H1 (cell line): Measurements from ENCODE around the gene OST4. TPM values are rescaled to one million over a fixed set of nuclear protein-coding genes. Genes with fewer than 3 reads are reported as not detected.

Experiments
- CTCF ChIA-PET: fragments of 300-600 bp; sonication (Branson Sonifier 250); formaldehyde crosslinking; loops from one replicate; lab custom pipeline; 2021; ENCODE audit not compliant: partially characterized antibody; lab: Charles Lee
- POLR2A ChIA-PET: fragments of 300-600 bp; sonication (Branson Sonifier 250); formaldehyde crosslinking; loops from one replicate; lab custom pipeline; 2021; ENCODE audit warnings: inconsistent platforms; ENCODE audit not compliant: partially characterized antibody; lab: Charles Lee
- DNase-seq, 2 experiments: peaks; one replicate each; pipeline versions ENCODE4 v3.0.0 to v3.0.0-alpha.2; 2010 to 2022; ENCODE audit warnings: low spot score in 2 of 2, low read depth in 1 of 2, mixed read lengths in 1 of 2
- FAIRE-seq: peaks from 2 replicates; lab custom pipeline; 2011; peaks lifted over from hg19 to GRCh38; lab: Jason Lieb, UNC
- H2AFZ ChIP-seq: 2 replicates; pipeline ENCODE4 v1.8.1; 2012; ENCODE audit warnings: low read length, inconsistent platforms
- H2AK5ac ChIP-seq: 2 replicates; pipeline ENCODE4 v1.6.1; 2013; ENCODE audit warnings: low read depth, low read length
- H2BK120ac ChIP-seq: replicated peaks from 2 replicates; pipeline ENCODE3; 2013; ENCODE audit warnings: low read depth, low read length, inconsistent platforms
- H2BK12ac ChIP-seq: 2 replicates; pipeline ENCODE4 v1.6.1; 2013; ENCODE audit warnings: low read depth, low read length
- H2BK15ac ChIP-seq: 2 replicates; pipeline ENCODE4 v1.6.1; 2013; ENCODE audit warnings: low read length
- H2BK20ac ChIP-seq: 2 replicates; pipeline ENCODE4 v1.6.1; 2013; ENCODE audit warnings: low read length
- H2BK5ac ChIP-seq: 2 replicates; pipeline ENCODE4 v1.6.1; 2013; ENCODE audit warnings: low read depth, low read length
- H3K14ac ChIP-seq: 2 replicates; pipeline ENCODE4 v1.6.1; 2013; ENCODE audit warnings: inconsistent platforms; ENCODE audit not compliant: insufficient read length
- H3K18ac ChIP-seq: 2 replicates; pipeline ENCODE4 v1.6.1; 2013; ENCODE audit warnings: low read length; ENCODE audit errors: extremely low read depth
- H3K23ac ChIP-seq: 2 replicates; pipeline ENCODE4 v1.6.1; 2013; ENCODE audit warnings: inconsistent platforms; ENCODE audit not compliant: insufficient read length
- H3K23me2 ChIP-seq: 2 replicates; pipeline ENCODE4 v1.6.1; 2013; ENCODE audit warnings: low read depth, low read length
- H3K27ac ChIP-seq: 2 replicates; pipeline ENCODE4 v1.6.1; 2011; ENCODE audit warnings: low read depth, low read length, inconsistent platforms
- H3K27me3 ChIP-seq, 4 experiments: replicated peaks in 1 of 4; 1 replicate in 1 of 4; 2 replicates in 3 of 4; pipeline versions ENCODE4 v1.6.1 to v1.8.1; 2011 to 2013; ENCODE audit warnings: low read length in 3 of 4, mild to moderate bottlenecking in 3 of 4, inconsistent platforms in 2 of 4, mixed read lengths in 2 of 4, moderate library complexity in 1 of 4; ENCODE audit not compliant: control insufficient read depth in 3 of 4, insufficient read depth in 3 of 4; ENCODE audit errors: extremely low read depth in 1 of 4
- H3K36me3 ChIP-seq, 4 experiments: 2 replicates each; pipeline versions ENCODE4 v1.6.1 to v1.8.1; 2011 to 2013; ENCODE audit warnings: mild to moderate bottlenecking in 4 of 4, low read length in 3 of 4, moderate library complexity in 2 of 4, control low read depth in 1 of 4, inconsistent platforms in 1 of 4; ENCODE audit not compliant: insufficient read depth in 4 of 4, control insufficient read depth in 2 of 4
- H3K4ac ChIP-seq: replicated peaks from 2 replicates; pipeline ENCODE3; 2013; ENCODE audit warnings: low read length, low read depth, mixed read lengths, inconsistent platforms; ENCODE audit not compliant: insufficient read length
- H3K4me1 ChIP-seq, 4 experiments: replicated peaks in 1 of 4; 1 replicate in 1 of 4; 2 replicates in 3 of 4; pipeline versions ENCODE4 v1.6.1 to v1.8.1; 2011 to 2013; ENCODE audit warnings: low read length in 3 of 4, inconsistent platforms in 2 of 4, mixed read lengths in 1 of 4; ENCODE audit not compliant: insufficient read depth in 4 of 4, control insufficient read depth in 3 of 4
- H3K4me2 ChIP-seq, 2 experiments: 2 replicates each; pipeline versions ENCODE4 v1.6.1 to v1.8.1; 2011 to 2013; ENCODE audit warnings: low read depth in 2 of 2, low read length in 2 of 2, control low read depth in 1 of 2, inconsistent platforms in 1 of 2, mild to moderate bottlenecking in 1 of 2; ENCODE audit not compliant: insufficient read depth in 1 of 2
- H3K4me3 ChIP-seq, 4 experiments: fragments of 200-600, 300-600 bp in 1 of 4; sonication (generic), shearing (Covaris generic), sonication (Bioruptor Twin) in 1 of 4; 2 replicates each; pipeline versions ENCODE4 v1.5.1 to v1.8.1; 2011 to 2016; ENCODE audit warnings: low read length in 4 of 4, low read depth in 3 of 4, control low read depth in 2 of 4, inconsistent platforms in 2 of 4, mild to moderate bottlenecking in 2 of 4, mixed read lengths in 1 of 4, moderate library complexity in 1 of 4; ENCODE audit not compliant: insufficient read depth in 2 of 4; ENCODE audit errors: extremely low read depth in 1 of 4
- H3K56ac ChIP-seq: replicated peaks from 2 replicates; pipeline ENCODE3; 2013; ENCODE audit warnings: low read depth, mild to moderate bottlenecking, mixed read lengths, low read length, inconsistent platforms; ENCODE audit not compliant: insufficient read length
- H3K79me1 ChIP-seq: 2 replicates; pipeline ENCODE4 v1.6.1; 2013; ENCODE audit warnings: low read depth, low read length, control low read depth
- H3K79me2 ChIP-seq, 2 experiments: 2 replicates each; pipeline versions ENCODE4 v1.6.1 to v1.8.1; 2012 to 2013; ENCODE audit warnings: low read length in 2 of 2, mild to moderate bottlenecking in 2 of 2, inconsistent platforms in 1 of 2; ENCODE audit not compliant: insufficient read depth in 2 of 2, control insufficient read depth in 1 of 2
- H3K9ac ChIP-seq, 4 experiments: replicated peaks in 1 of 4; 1 replicate in 1 of 4; 2 replicates in 3 of 4; pipeline versions ENCODE4 v1.6.1 to v1.8.1; 2011 to 2013; ENCODE audit warnings: low read depth in 3 of 4, low read length in 3 of 4, control low read depth in 2 of 4, mild to moderate bottlenecking in 2 of 4, moderate library complexity in 2 of 4, inconsistent platforms in 1 of 4; ENCODE audit errors: extremely low read depth in 1 of 4
- H3K9me3 ChIP-seq, 2 experiments: 2 replicates each; pipeline versions ENCODE4 v1.6.1 to v1.8.1; 2012 to 2013; ENCODE audit warnings: mild to moderate bottlenecking in 2 of 2, moderate library complexity in 2 of 2, control low read depth in 1 of 2, inconsistent platforms in 1 of 2, low read depth in 1 of 2, low read length in 1 of 2, mixed read lengths in 1 of 2; ENCODE audit not compliant: insufficient read depth in 2 of 2
- H4K20me1 ChIP-seq, 2 experiments: replicated peaks in 1 of 2; 2 replicates each; pipeline versions ENCODE3 to v1.8.1; 2011 to 2013; ENCODE audit warnings: inconsistent platforms in 2 of 2, low read length in 2 of 2, mild to moderate bottlenecking in 1 of 2; ENCODE audit not compliant: insufficient read depth in 2 of 2, control insufficient read depth in 1 of 2
- H4K5ac ChIP-seq: 2 replicates; pipeline ENCODE4 v1.6.1; 2013; ENCODE audit warnings: low read length, low read depth, mixed read lengths, inconsistent platforms; ENCODE audit not compliant: insufficient read length
- H4K8ac ChIP-seq: 2 replicates; pipeline ENCODE4 v1.8.0; 2013; ENCODE audit warnings: mild to moderate bottlenecking, moderate library complexity, low read length, inconsistent platforms; ENCODE audit not compliant: insufficient read depth; ENCODE audit errors: extremely low read depth
- H4K91ac ChIP-seq: replicated peaks from 2 replicates; pipeline ENCODE3; 2013; ENCODE audit warnings: low read length, mixed read lengths, inconsistent platforms; ENCODE audit not compliant: insufficient read length
- BCL11A ChIP-seq, 2 experiments: IDR thresholded peaks; one replicate each; pipeline ENCODE4 v1.6.1; 2011; ENCODE audit warnings: low read depth in 2 of 2, low read length in 2 of 2, mild to moderate bottlenecking in 2 of 2
- PHF8 ChIP-seq: fragments of 200-600 bp; sonication (generic); conservative IDR thresholded peaks from 2 replicates; pipeline ENCODE4 v1.7.1; 2012; ENCODE audit warnings: low read depth, mild to moderate bottlenecking, inconsistent platforms, low read length, moderate library complexity
- SAP30 ChIP-seq: fragments of 300-600 bp; sonication (generic); IDR thresholded peaks from 2 replicates; pipeline ENCODE4 v1.7.1; 2012; ENCODE audit warnings: low read length, moderate library complexity, mild to moderate bottlenecking, inconsistent platforms; ENCODE audit not compliant: insufficient read depth, insufficient replicate concordance
- WGBS, 2 experiments: shearing (Covaris generic) in 1 of 2; methylation state at CpG; one replicate each; pipeline versions ENCODE4 v1.1.6 to v1.1.7; 2013 to 2015; ENCODE audit warnings: low lambda C conversion rate in 2 of 2, mixed read lengths in 2 of 2, inconsistent platforms in 1 of 2, low coverage in 1 of 2, missing lambda C conversion rate in 1 of 2; ENCODE audit not compliant: insufficient replicate concordance in 2 of 2, insufficient coverage in 1 of 2, insufficient read length in 1 of 2; ENCODE audit errors: extremely low coverage in 1 of 2, missing lambda C conversion rate in 1 of 2; 5-methylcytosine and 5-hydroxymethylcytosine counted together
- polyA plus RNA-seq, 7 experiments: library from polyadenylated mRNA; depleted of rRNA in 3 of 7; stranded (reverse) in 5 of 7; unstranded in 2 of 7; fragments of >200 nt in 5 of 7; fragments of 200-250 nt in 2 of 7; gene quantifications; 1 replicate in 5 of 7; 2 replicates in 1 of 7; 4 replicates in 1 of 7; pipeline versions ENCODE4 v1.2.1 to v1.2.3, GENCODE V29; 2011 to 2013; ENCODE audit warnings: missing spikeins in 2 of 7, mixed read lengths in 2 of 7
- total RNA-seq: library from RNA; stranded (reverse); fragmentation: NEBNext Ultra II Directional; extraction: Animal tissue kit (Norgen Biotek cat#: 25700); gene quantifications from 2 replicates; pipeline ENCODE4 v1.2.1, GENCODE V29; 2021

OST4 gene
- total and polyA plus RNA-seq, 2 of the 8 experiments (the other 6 are each of a cell fraction or from before 2014, with no cell fraction given), result 225 to 865 TPM

- peaks cover 4% of the 10 kb centered on the region for H3K23me2 ChIP-seq
- H2BK120ac ChIP-seq, result no peak overlapping the region
- no peak overlapping the region for H3K9ac ChIP-seq
- CTCF ChIA-PET, result interaction anchor here (0.7 to 0.9 kb wide), 2 partner anchors 12 to 33 kb away, joined by 3 to 4 read pairs; no protein-coding TSS in a partner anchor
- no peak for TF ChIP-seq PHF8
- TF ChIP-seq BCL11A (IDR thresholded peaks at IDR 0.05; ENCODE audit: low read depth in 2 of 2, low read length in 2 of 2), result no peak
- TF ChIP-seq SAP30, result no peak
- TF ChIP-seq, all 59 proteins: peak for 0
- Histone ChIP-seq H3K9me3 (no peaks in the 10 kb centered on the region), H4K8ac (no peak overlapping the region), H2BK15ac (no peak overlapping the region), H3K27me3 (no peaks in the 10 kb centered on the region), H3K36me3 (peaks cover 0 to 6% (median 3%) of the 10 kb centered on the region in 4 experiments; a peak in 3 of 8 replicates), H4K5ac (no peak overlapping the region), H3K56ac (no peak overlapping the region), H3K27ac (no peak overlapping the region), H3K23ac (no peak overlapping the region), H4K20me1 (peaks cover 0 to 4% of the 10 kb centered on the region in 2 experiments), H3K79me1 (peaks cover 2% of the 10 kb centered on the region; the same call in 1 of the 2 replicates), H3K4me1 (peaks cover 0 to 6% (median under 1%) of the 10 kb centered on the region in 4 experiments; a peak in 3 of 7 replicates), H2BK5ac (no peak overlapping the region), H3K4me2 (no peak overlapping the region), H2AFZ (no peak overlapping the region), H2BK12ac (no peak overlapping the region), H2AK5ac (no peak overlapping the region), H3K14ac (no peak overlapping the region), H3K4me3 (no peak overlapping the region), H3K18ac (no peak overlapping the region), H3K4ac (no peak overlapping the region), H2BK20ac (no peak overlapping the region), H4K91ac (no peak overlapping the region), H3K79me2 (peaks cover 0 to 9% of the 10 kb centered on the region in 2 experiments; a peak in 1 of 4 replicates)
- DNase-seq, result no peak
- 90% methylated on average over 2 of the region's 2 CpGs; no CpG with 5 or more reads in 1 of the 2 experiments for WGBS, 2 experiments
- POLR2A ChIA-PET, result interaction anchor here (2.4 kb wide), 2 partner anchors 11 to 22 kb away, joined by 5 to 7 read pairs; partner anchors contain the start of gene AGBL5
- no peak for FAIRE-seq
Observed at GRCh38 chr2:27029051-27029450, 42.4 kb downstream of the OST4 start.
